ENCODE data around the gene LXN. TPM values are rescaled to one million over a fixed set of nuclear protein-coding genes. Genes with fewer than 3 reads are reported as not detected.
"Not testable (repeated sequence)": the region's sequence is repeated elsewhere in the genome, so short reads cannot be mapped to it uniquely, and the experiment has no call there.

Gene LXN, protein sequence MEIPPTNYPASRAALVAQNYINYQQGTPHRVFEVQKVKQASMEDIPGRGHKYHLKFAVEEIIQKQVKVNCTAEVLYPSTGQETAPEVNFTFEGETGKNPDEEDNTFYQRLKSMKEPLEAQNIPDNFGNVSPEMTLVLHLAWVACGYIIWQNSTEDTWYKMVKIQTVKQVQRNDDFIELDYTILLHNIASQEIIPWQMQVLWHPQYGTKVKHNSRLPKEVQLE
- total RNA-seq, result 10 to 100 TPM; 49.4 to 63.8 TPM
- long read RNA-seq, transcript LXN-201 (6 exons, 1,116 nt), result major isoform, 63 of 70 reads
- long read RNA-seq, partial matches to known transcripts, result 1 of 70 reads
- long read RNA-seq, other reads (novel, unspliced or antisense), result 6 of 70 reads

DNA sequence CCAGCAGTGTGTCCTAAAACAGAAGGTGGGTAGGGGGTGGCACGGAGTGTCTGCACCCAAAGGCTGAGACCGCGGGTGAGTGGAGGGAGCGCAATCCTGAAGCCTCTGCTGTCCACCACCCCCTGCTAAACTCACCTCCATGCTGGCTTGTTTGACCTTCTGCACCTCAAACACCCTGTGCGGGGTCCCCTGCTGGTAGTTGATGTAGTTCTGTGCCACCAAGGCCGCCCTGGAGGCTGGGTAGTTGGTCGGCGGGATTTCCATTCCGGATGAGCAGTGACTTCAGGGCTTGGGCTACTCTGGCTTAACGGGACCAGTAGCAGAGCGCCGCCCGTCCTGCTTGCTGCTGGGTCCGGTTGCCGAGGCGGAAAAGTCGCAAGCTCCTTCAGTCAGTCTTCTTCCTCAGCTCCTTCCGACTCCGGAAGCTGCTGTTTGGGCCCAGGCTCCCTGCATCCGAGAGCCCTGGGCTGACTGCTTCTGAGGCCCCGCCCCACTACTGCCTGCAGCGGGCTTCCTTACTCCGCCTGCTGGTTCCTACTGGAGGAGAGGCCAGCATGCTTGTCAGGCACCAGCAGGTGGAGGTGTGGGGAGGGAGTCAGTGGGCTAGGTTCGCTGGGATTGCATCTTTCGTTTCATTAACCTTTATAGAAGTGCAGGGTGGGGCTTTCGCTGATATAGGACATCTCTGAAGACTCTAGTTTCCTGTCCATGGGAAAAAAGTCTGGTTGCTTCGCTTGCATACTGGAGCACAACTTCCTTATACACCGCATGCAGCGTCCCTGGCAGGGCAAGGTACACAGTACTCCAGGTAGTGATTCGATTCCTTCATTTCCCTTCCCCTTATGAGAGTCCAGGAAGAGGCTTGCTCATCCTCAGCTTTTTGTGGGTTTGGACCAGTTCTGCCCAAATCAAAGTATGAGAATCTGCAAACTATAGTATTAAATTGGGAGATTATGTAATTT is at the start of gene LXN:
LXN (minus strand) TSS at position 434 of the 962 bp plus-strand sequence; CDS start at position 264, 170 bp downstream.
- peak; percentile 97 for ATAC-seq
- intact Hi-C loops (cut with DNase I, micrococcal nuclease), result no loop called here
- peak; percentile 91 to 95 for DNase-seq

- intact Hi-C loops (cut with DNase I, micrococcal nuclease), result loop anchor here in 1 of 2 donors (10.0 kb wide), 1 partner anchor 57 kb away; no protein-coding TSS in a partner anchor
- DNase-seq, result no peak
Observed at GRCh38 chr3:158722108-158722507, 49.7 kb upstream of the LXN start.

GRCh38 chr3:158718490-158719170 is 46.2 kb upstream of the LXN start:
- intact Hi-C loops (cut with DNase I, micrococcal nuclease), result no loop called here
- ATAC-seq, result peak; percentile 11

More at GRCh38 chr3:158722108-158722507, 49.7 kb upstream of the LXN start:
- ATAC-seq, result no peak

DNA sequence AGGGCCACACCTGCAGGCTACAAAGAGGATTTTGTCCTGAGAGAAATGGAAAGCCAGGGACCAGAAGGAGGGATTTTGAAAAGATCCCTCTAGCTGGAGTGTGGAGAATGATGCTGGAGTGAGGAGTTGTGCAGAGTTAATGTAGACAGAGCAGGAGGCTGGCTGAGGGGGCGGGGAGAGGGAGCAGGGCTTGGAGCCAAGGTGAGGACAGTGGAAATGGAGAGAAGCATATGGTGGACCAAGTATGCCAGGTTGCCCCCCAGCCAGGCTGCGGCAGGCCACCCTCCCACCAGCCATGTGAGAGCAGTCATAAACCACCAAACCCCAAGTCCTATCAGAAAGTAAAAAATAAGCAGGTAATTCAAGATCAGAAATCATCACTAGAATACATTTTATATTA is 45.1 kb upstream of the LXN start:
- intact Hi-C loops (cut with DNase I, micrococcal nuclease), result no loop called here
- ATAC-seq (no peak), DNase-seq (no peak)

More at GRCh38 chr3:158718490-158719170, 46.2 kb upstream of the LXN start:
- peak in 1 of 2 donors; percentile 53 for DNase-seq

- ATAC-seq (peak; percentile 94), DNase-seq (peak; percentile 60 to 78)
- intact Hi-C loops (cut with DNase I, micrococcal nuclease), result no loop called here
Observed at GRCh38 chr3:158713094-158713499, 40.6 kb upstream of the LXN start.

DNA sequence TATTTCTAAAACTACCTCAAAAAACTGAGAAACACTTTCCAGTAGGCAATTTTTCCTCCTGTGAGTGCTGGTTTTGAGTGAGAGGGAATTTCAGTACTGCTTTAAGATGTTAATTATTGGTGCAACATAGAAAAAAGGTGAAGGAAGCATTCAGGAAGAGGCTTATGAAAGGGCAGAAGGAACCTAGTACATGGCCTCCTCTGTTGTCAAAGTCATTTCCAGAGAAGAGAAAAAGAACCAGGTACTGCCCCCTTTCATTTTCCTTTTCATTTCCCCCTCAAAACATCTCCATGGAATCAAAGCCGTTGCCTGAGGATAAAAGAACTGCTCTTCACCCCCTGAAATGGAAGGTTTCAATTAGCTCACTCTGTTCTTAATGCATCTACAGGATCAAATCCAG is 40.0 kb upstream of the LXN start:
- ATAC-seq (no peak), DNase-seq (no peak)
- intact Hi-C loops (cut with DNase I, micrococcal nuclease), result no loop called here

DNA sequence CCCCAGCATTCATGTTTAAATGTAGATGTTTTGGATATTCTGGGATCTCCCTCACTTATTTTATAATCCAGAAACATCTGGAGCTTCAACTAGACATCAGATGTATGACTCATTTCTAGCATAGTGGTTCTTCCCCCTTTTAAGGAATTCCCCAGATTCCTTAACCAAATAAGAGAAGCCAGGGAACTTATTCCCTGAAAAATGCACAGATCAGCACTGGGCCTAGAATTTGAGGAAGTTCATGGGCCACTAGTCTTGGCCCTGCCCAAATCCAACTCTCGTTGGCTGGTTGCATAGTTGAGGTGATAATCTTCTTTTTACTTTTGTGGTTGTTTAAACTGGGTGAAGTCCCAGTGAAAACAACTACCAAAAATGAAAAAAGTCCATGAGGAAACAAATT is 39.4 kb upstream of the LXN start:
- intact Hi-C loops (cut with DNase I, micrococcal nuclease), result no loop called here
- no peak for ATAC-seq
- DNase-seq, result no peak

GRCh38 chr3:158710601-158711000 is 38.2 kb upstream of the LXN start:
- DNase-seq (no peak), ATAC-seq (no peak)
- intact Hi-C loops (cut with DNase I, micrococcal nuclease), result no loop called here

GRCh38 chr3:158709666-158710083 is 37.2 kb upstream of the LXN start:
- ATAC-seq (no peak), DNase-seq (no peak)
- intact Hi-C loops (cut with DNase I, micrococcal nuclease), result no loop called here

DNA sequence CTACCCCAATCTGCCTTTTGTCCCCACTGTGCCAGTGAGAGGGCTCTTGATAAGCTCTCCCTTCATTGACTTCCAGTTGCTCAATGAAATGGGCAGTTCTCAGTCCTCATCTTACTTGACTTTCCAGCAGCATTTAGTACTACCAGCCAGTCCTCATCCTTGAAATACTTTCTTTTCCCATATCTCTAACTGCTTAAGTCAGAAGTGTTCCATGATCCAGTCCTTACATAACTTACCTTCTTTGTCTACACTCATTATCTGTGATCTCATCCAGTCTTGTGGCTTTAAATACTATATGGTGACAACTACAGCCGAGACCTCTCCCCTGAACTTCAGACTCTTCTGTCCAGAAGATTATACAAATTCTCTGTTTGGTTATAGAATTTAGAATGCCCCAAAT is 31.1 kb upstream of the LXN start:
- DNase-seq, result no peak
- intact Hi-C loops (cut with DNase I, micrococcal nuclease), result no loop called here
- ATAC-seq, result no peak

- DNase-seq, result no peak
- ATAC-seq, result no peak
- intact Hi-C loops (cut with DNase I, micrococcal nuclease), result no loop called here
Observed at GRCh38 chr3:158702815-158703481, 30.5 kb upstream of the LXN start.

DNA sequence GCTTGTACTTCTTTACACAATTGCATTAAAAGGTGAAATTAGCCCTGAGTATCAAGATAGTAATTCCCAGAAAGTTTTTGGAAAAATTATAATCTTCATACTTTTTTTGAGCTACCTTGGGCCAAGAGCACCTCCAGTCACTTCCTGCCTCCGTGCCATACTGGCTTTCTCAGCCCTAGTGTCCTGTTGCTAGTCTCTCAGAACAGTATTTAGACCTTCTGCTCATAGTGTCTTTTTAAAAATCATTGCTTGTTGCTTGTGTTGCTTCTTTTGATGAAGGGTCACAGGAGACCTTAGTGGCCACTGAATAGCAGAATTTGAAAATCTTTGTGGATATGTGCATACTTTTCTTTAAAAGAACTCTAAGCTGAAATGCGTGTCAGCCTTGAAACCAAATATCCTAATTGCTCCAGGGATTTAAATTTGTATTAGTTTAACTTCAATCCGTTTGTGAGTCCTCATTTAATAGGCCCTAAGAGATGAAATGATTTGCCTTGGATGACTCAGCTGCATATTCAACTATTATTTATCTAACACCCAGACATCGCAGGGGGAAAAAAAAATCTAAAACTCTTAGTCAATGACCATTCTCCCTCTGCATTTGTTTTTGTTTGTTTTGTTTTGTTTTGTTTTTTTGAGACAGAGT is 29.1 kb upstream of the LXN start:
- no peak for DNase-seq
- ATAC-seq, result no peak
- intact Hi-C loops (cut with DNase I, micrococcal nuclease), result no loop called here

DNA sequence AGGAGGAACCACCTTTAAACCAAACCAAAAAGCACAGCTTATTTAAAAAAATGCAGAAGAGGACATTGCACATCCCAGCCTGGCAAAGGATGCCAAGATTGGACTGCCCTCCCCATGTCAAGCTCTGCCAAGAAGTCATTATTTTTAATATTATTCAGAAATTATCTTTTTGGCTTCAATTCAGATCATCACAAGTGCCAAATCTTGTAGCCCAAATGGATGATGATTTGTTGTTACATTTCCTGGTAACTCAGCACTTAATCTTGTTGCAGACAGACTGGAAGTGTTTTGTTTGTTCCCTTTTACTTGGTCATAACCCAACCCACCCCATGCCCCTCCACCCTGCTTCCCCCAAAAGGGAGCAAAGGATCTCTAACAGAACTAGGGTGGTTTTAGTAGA is 28.1 kb upstream of the LXN start:
- DNase-seq, result no peak
- intact Hi-C loops (cut with DNase I, micrococcal nuclease), result no loop called here
- ATAC-seq, result no peak

GRCh38 chr3:158696618-158697017 is 24.2 kb upstream of the LXN start:
- ATAC-seq, result no peak
- intact Hi-C loops (cut with DNase I, micrococcal nuclease), result no loop called here
- no peak for DNase-seq

DNA sequence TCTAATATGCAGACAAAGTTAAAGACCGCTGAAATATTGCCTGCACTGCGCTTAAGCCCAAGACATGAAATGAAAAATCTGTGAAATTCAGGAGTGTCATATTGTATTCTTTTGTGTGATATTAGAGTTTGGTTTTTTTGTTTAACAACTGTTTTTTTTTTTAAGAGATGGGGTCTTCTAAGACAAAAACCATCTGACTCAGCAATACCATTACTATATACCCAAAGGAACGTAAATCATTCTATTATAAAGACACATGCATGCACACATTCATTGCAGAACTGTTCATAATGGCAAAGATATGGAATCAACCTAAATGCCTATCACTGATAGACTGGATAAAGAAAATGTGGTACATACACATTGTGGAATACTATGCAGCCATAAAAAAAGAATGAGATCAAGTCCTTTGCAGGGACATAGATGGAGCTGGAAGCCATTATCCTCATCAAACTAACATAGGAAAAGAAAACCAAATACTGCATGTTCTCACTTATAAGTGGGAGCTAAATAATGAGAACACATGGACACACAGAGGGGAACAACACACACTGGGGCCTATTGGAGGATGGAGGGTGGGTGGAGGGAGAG is 21.5 kb upstream of the LXN start:
- ATAC-seq, result not testable (repeated sequence)

GRCh38 chr3:158685159-158685558 is 12.7 kb upstream of the LXN start:
- intact Hi-C loops (cut with DNase I, micrococcal nuclease), result no loop called here
- ATAC-seq (no peak), DNase-seq (no peak)

More for the DNA sequence above, 21.5 kb upstream of the LXN start:
- DNase-seq; intact Hi-C loops (cut with DNase I, micrococcal nuclease): not testable (repeated sequence)

GRCh38 chr3:158683230-158683962 is 10.9 kb upstream of the LXN start:
- intact Hi-C loops (cut with DNase I, micrococcal nuclease), result no loop called here
- ATAC-seq, result no peak

More at GRCh38 chr3:158683230-158683962, 10.9 kb upstream of the LXN start:
- no peak for DNase-seq
